K562 (cell line): ENCODE measurements around the gene SLC25A18. TPM values are rescaled to one million over a fixed set of nuclear protein-coding genes. Genes with fewer than 3 reads are reported as not detected.
A peak's percentile ranks its signal among the peaks of the same experiment; 100 is the strongest.

Source experiments
- BACH1 ChIP-seq: fragments of 200-800 bp; sonication (Bioruptor generic); IDR thresholded peaks from 2 replicates; pipeline ENCODE4 v1.6.1; 2016; ENCODE audit warnings: missing genetic modification characterization, missing compliant biosample characterization
- ETV1 ChIP-seq: fragments of 450-650 bp; conservative IDR thresholded peaks from 2 replicates; pipeline ENCODE4 v1.6.1; 2016; ENCODE audit warnings: missing genetic modification characterization, control low read depth, low read depth, missing compliant biosample characterization
- GABPA ChIP-seq: fragments of 200-800 bp; sonication (Bioruptor generic); conservative IDR thresholded peaks from 2 replicates; pipeline ENCODE4 v1.6.1; 2016; ENCODE audit warnings: low read depth, missing genetic modification characterization, missing compliant biosample characterization
- LCOR ChIP-seq: sonication (generic); formaldehyde crosslinking; IDR thresholded peaks from 2 replicates; pipeline ENCODE4 v1.8.0; 2022; ENCODE audit warnings: mild to moderate bottlenecking, missing genetic modification reagents
- MAFF ChIP-seq: IDR thresholded peaks from 2 replicates; pipeline ENCODE4 v1.6.1; 2012; ENCODE audit warnings: low read length, improper control_type of control experiment
- POLR2G ChIP-seq: fragments of 200-400 bp; formaldehyde crosslinking; IDR thresholded peaks from 2 replicates; pipeline ENCODE4 v1.6.1; 2017; ENCODE audit warnings: low read depth, mild to moderate bottlenecking, antibody characterized with exemption, low read length, moderate library complexity
- SAP30 ChIP-seq: fragments of 200-600 bp; sonication (generic); IDR thresholded peaks from 2 replicates; pipeline ENCODE4 v1.6.1; 2012; ENCODE audit warnings: borderline replicate concordance, low read depth, mild to moderate bottlenecking, moderate library complexity, low read length, control low read depth, inconsistent platforms; ENCODE audit not compliant: insufficient read depth, poor library complexity, severe bottlenecking
- TGIF2 ChIP-seq: sonication (generic); formaldehyde crosslinking; IDR thresholded peaks from 2 replicates; pipeline ENCODE4 v1.8.1; 2022; ENCODE audit warnings: mild to moderate bottlenecking, missing genetic modification reagents, moderate library complexity
- XRCC4 ChIP-seq: IDR thresholded peaks from one replicate; pipeline ENCODE4 v1.6.1; 2011; ENCODE audit not compliant: insufficient read depth, insufficient read length; ENCODE audit errors: extremely low read depth
- ZBED1 ChIP-seq: IDR thresholded peaks from 2 replicates; pipeline ENCODE4 v1.6.1; 2014
- ZNF143 ChIP-seq: sonication (generic); formaldehyde crosslinking; IDR thresholded peaks from 2 replicates; pipeline ENCODE4 v1.9.0; 2022; ENCODE audit warnings: mild to moderate bottlenecking, missing genetic modification reagents
- ZNF3 ChIP-seq: fragments of 250-450 bp; sonication (Bioruptor Pico); IDR thresholded peaks from 2 replicates; pipeline ENCODE4 v1.5.0; 2021; ENCODE audit warnings: mild to moderate bottlenecking, moderate library complexity
- polyA plus RNA-seq, 8 experiments: library from polyadenylated mRNA; depleted of rRNA in 4 of 8; stranded (reverse) in 5 of 8; unstranded in 3 of 8; fragments of >200 nt; fragmentation: Nextera tagmentation in 2 of 8; fragmentation: Illumina TruSeq in 1 of 8; extraction: Ambion mirVana in 2 of 8; extraction: Trizol in 1 of 8; gene quantifications; 2 replicates each; pipeline versions ENCODE4 v1.2.1 to v1.2.3, GENCODE V29; 2011 to 2014; ENCODE audit warnings: inconsistent platforms in 1 of 8, missing spikeins in 1 of 8
- total RNA-seq, 7 experiments: library from RNA; depleted of rRNA in 6 of 7; stranded (reverse); fragments of >200 nt in 6 of 7; fragmentation: Illumina TruSeq in 2 of 7; extraction: Trizol in 2 of 7; gene quantifications; 2 replicates each; pipeline versions ENCODE4 v1.2.1 to v1.2.3, GENCODE V29; 2011 to 2021; ENCODE audit warnings: low replicate concordance in 1 of 7
- TF ChIP-seq, protein P1 (sequence below), 3 experiments: fragments of 200-800 bp in 1 of 3; sonication (Bioruptor generic) in 1 of 3; sonication (generic) in 1 of 3; formaldehyde crosslinking in 1 of 3; IDR thresholded peaks; 2 replicates each; pipeline versions ENCODE4 v1.6.1 to v1.8.0; 2016 to 2022; ENCODE audit warnings: mild to moderate bottlenecking in 2 of 3, missing compliant biosample characterization in 2 of 3, missing genetic modification characterization in 2 of 3, missing genetic modification reagents in 1 of 3
- TF ChIP-seq, protein P2 (sequence below): sonication (generic); formaldehyde crosslinking; IDR thresholded peaks from 2 replicates; pipeline ENCODE4 v1.8.0; 2022; ENCODE audit warnings: missing genetic modification reagents, mild to moderate bottlenecking, borderline replicate concordance
- TF ChIP-seq, protein P3 (sequence below), 2 experiments: fragments of 450-650 bp; formaldehyde crosslinking in 1 of 2; IDR thresholded peaks; 2 replicates each; pipeline versions ENCODE4 v1.4.0 to v1.6.1; 2014 to 2020; ENCODE audit warnings: mild to moderate bottlenecking in 2 of 2, borderline replicate concordance in 1 of 2, low read depth in 1 of 2

SLC25A18 gene
- total and polyA plus RNA-seq, 9 of the 15 experiments (the other 6 are each of a cell fraction or from before 2014, with no cell fraction given), result 0.04 TPM; not detected in 8

DNA sequence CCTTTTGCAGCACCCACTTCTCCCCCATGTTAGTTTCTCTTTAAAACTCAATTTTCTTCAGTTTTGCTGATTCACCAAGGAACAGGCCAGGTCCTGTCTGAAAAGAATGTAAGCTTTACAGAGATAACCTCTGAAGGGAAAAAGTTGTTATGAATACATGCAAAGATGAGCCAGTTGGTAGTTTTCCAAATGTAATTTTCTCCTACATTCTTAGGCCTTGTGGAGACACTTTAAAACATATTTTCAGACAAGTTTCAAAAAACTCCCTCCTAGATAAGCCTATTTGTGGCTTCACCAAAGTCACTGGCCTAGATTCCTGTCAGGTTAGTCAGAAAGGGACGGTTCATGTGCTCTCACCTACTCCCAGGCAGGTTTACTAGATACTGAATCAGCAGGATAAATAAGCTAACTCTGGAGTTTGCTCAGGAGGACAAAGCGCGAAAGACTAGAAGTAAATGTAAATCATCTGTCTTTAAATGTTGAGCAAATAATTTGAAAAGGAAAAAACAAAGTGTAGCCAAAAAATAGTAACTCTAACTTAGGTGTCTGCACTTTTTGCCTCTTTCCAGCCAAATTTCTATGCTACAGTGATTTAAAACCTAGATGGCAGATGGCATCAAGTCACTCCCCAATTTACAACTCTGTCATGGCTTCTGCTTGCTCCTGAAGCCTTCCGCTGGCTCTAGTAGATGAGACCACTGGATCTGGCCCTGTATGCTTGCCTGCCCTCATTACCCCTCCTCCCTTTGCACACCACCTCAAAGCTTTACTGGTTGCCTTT lies 70.1 kb downstream of the SLC25A18 start (continued):
- TF ChIP-seq, protein P1, sequence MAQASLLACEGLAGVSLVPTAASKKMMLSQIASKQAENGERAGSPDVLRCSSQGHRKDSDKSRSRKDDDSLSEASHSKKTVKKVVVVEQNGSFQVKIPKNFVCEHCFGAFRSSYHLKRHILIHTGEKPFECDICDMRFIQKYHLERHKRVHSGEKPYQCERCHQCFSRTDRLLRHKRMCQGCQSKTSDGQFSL (CRISPR knock-in tag; IDR thresholded peaks at IDR 0.05), result no peak
- TF ChIP-seq, protein P1 (tag; IDR thresholded peaks at IDR 0.05), result no peak
- TF ChIP-seq POLR2G (no peak), GABPA (no peak), LCOR (CRISPR knock-in tag) (no peak), MAFF (peak; percentile 90), TGIF2 (CRISPR knock-in tag) (no peak), ZBED1 (no peak), ZNF3 (CRISPR knock-in tag) (no peak), SAP30 (no peak), XRCC4 (no peak), ETV1 (tag) (no peak), BACH1 (tag) (peak; percentile 73), ZNF143 (CRISPR knock-in tag) (no peak)
- TF ChIP-seq, protein P2, sequence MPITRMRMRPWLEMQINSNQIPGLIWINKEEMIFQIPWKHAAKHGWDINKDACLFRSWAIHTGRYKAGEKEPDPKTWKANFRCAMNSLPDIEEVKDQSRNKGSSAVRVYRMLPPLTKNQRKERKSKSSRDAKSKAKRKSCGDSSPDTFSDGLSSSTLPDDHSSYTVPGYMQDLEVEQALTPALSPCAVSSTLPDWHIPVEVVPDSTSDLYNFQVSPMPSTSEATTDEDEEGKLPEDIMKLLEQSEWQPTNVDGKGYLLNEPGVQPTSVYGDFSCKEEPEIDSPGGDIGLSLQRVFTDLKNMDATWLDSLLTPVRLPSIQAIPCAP (CRISPR knock-in tag), result no peak
- TF ChIP-seq, protein P3, sequence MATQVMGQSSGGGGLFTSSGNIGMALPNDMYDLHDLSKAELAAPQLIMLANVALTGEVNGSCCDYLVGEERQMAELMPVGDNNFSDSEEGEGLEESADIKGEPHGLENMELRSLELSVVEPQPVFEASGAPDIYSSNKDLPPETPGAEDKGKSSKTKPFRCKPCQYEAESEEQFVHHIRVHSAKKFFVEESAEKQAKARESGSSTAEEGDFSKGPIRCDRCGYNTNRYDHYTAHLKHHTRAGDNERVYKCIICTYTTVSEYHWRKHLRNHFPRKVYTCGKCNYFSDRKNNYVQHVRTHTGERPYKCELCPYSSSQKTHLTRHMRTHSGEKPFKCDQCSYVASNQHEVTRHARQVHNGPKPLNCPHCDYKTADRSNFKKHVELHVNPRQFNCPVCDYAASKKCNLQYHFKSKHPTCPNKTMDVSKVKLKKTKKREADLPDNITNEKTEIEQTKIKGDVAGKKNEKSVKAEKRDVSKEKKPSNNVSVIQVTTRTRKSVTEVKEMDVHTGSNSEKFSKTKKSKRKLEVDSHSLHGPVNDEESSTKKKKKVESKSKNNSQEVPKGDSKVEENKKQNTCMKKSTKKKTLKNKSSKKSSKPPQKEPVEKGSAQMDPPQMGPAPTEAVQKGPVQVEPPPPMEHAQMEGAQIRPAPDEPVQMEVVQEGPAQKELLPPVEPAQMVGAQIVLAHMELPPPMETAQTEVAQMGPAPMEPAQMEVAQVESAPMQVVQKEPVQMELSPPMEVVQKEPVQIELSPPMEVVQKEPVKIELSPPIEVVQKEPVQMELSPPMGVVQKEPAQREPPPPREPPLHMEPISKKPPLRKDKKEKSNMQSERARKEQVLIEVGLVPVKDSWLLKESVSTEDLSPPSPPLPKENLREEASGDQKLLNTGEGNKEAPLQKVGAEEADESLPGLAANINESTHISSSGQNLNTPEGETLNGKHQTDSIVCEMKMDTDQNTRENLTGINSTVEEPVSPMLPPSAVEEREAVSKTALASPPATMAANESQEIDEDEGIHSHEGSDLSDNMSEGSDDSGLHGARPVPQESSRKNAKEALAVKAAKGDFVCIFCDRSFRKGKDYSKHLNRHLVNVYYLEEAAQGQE (IDR thresholded peaks at IDR 0.05; ENCODE audit: borderline replicate concordance), result peak; percentile 94
- TF ChIP-seq, protein P3 (CRISPR knock-in tag; IDR thresholded peaks at IDR 0.05; ENCODE audit: low read depth), result no peak
